Adrenal gland (tissue), 5 donors: ENCODE results near the gene SRD5A3.

Experiments used
- POLR2A ChIP-seq, 2 donors: fragments of 450-650 bp; IDR thresholded peaks; one replicate each; pipeline ENCODE4 v1.6.1; 2017; ENCODE audit warnings: antibody characterized with exemption in 2 of 2, mild to moderate bottlenecking in 2 of 2, moderate library complexity in 1 of 2
- TF ChIP-seq, protein P1 (sequence below), 6 experiments: fragments of 450-650 bp in 4 of 6; fragments of 200-600 bp in 2 of 6; sonication (generic) in 1 of 6; IDR thresholded peaks; 1 replicate in 5 of 6; 2 replicates in 1 of 6; pipeline versions ENCODE4 v1.5.1 to v1.8.0; 2016 to 2021; ENCODE audit warnings: antibody characterized with exemption in 6 of 6, mild to moderate bottlenecking in 2 of 6, moderate library complexity in 1 of 6
- donor health status: DM: no; HTN: no; CAD: no.

DNA sequence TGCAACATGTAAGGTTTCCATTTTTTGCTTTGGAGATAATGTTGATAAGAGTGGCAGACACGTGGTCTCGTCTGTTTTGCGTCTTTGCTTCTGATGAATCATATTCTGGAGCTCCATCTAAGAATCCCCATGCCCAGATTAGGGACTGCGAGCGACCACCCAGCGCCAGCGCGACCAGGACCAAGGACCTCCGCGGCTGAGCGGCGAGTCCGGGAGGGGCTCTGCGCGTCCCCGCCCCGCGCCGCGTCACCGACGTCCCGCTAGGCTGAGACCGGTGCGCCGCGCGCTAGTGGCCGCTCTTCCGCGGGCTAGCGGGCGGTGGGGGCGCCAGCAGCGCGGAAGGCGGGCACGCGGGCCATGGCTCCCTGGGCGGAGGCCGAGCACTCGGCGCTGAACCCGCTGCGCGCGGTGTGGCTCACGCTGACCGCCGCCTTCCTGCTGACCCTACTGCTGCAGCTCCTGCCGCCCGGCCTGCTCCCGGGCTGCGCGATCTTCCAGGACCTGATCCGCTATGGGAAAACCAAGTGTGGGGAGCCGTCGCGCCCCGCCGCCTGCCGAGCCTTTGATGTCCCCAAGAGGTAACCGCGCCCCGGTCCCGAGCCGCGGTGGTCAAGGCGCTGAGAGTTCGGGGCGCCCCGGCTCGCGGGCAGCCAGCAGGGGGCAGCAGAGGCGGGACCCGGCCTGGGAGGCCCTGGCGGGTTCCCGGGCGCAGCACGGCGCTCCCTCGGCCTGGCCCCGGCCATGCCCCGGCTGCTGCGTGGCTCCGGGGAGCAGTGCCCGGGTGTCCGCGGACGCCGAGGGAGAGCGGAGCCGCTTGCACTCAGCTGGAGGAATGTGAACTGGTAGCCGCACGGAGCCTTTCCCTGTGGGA is at the start of gene SRD5A3:
- TF ChIP-seq, protein P1, sequence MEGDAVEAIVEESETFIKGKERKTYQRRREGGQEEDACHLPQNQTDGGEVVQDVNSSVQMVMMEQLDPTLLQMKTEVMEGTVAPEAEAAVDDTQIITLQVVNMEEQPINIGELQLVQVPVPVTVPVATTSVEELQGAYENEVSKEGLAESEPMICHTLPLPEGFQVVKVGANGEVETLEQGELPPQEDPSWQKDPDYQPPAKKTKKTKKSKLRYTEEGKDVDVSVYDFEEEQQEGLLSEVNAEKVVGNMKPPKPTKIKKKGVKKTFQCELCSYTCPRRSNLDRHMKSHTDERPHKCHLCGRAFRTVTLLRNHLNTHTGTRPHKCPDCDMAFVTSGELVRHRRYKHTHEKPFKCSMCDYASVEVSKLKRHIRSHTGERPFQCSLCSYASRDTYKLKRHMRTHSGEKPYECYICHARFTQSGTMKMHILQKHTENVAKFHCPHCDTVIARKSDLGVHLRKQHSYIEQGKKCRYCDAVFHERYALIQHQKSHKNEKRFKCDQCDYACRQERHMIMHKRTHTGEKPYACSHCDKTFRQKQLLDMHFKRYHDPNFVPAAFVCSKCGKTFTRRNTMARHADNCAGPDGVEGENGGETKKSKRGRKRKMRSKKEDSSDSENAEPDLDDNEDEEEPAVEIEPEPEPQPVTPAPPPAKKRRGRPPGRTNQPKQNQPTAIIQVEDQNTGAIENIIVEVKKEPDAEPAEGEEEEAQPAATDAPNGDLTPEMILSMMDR (IDR thresholded peaks at IDR 0.05) = peak; percentile 55 to 97 (median 88)
- peak; percentile 13 to 61 for TF ChIP-seq POLR2A (IDR thresholded peaks at IDR 0.05)
